Spleen (tissue), 7 donors: ENCODE results near the gene TMEM212.

Experiments used
- CTCF ChIP-seq, 11 experiments: fragments of 200-600 bp in 7 of 11; fragments of 450-650 bp in 4 of 11; sonication (generic) in 4 of 11; IDR thresholded peaks in 8 of 11; conservative IDR thresholded peaks in 3 of 11; 1 replicate in 7 of 11; 2 replicates in 4 of 11; pipeline versions ENCODE4 v1.4.0 to v1.8.0; 2016 to 2021; ENCODE audit warnings: antibody characterized with exemption in 11 of 11, inconsistent platforms in 4 of 11, mild to moderate bottlenecking in 1 of 11
- POLR2A ChIP-seq, 3 donors: fragments of 450-650 bp; IDR thresholded peaks; one replicate each; pipeline ENCODE4 v1.5.1; 2017; ENCODE audit warnings: antibody characterized with exemption in 3 of 3, mild to moderate bottlenecking in 1 of 3
- donor health status: DM: no; HTN: no; CAD: no; lungs with moderate emphysema.
- donor health status: DM: no; HTN: no; CAD: no.
- donor health status: DM: no; HTN: no; CAD: no.

DNA sequence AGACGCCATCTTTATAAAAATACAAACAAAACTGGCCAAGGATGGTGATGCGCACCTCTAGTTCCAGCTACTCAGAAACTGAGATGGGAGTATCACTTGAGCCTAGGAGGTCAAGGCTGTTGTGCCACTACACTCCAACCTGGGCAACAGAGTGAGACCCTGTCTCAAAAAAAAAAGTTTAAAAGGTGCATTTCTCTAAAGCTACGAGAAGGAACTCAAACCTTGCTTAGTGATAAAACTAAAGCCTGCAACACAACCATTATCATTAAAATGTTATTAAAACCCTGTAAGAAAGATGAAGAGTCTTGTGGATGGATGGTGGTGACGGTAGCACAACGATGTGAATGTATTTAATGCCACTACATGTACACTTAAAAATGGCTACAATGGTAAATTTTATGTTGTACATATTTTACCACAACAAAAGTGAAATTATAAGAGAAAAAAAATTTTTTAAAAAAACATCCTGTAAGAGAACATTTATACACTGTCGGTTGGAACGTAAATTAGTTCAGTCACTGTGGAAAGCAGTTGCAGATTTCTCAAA lies 35.9 kb upstream of the TMEM212 start:
- TF ChIP-seq POLR2A (IDR thresholded peaks at IDR 0.05) (no peak), CTCF (IDR thresholded peaks at IDR 0.05 in 8 of 11, conservative IDR thresholded peaks at IDR 0.05 in 3 of 11) (no peak)
